HEK293 (cell line): Measurements from ENCODE around the gene ZNF175.

Experiments
- CTCF ChIA-PET: fragments of 350-600 bp; formaldehyde crosslinking; extraction: SDS; loops from one replicate; lab custom pipeline; 2021; ENCODE audit warnings: antibody characterized with exemption; lab: Yijun Ruan, JAX
- POLR2A ChIA-PET: fragments of 300-600 bp; formaldehyde crosslinking; extraction: SDS; loops from one replicate; lab custom pipeline; 2020; ENCODE audit warnings: antibody characterized with exemption, inconsistent platforms; lab: Yijun Ruan, JAX
- H3K27ac ChIP-seq: fragments of 200-500 bp; sonication (Bioruptor generic); 2 replicates; pipeline ENCODE4 v1.5.1; 2014; ENCODE audit warnings: low read depth, low read length, control low read depth, inconsistent platforms; ENCODE audit errors: extremely low read depth
- H3K36me3 ChIP-seq, 2 experiments: fragments of 200-500 bp in 1 of 2; sonication (Bioruptor generic) in 1 of 2; 1 replicate in 1 of 2; 2 replicates in 1 of 2; pipeline ENCODE4 v1.5.1; 2014 to 2017; ENCODE audit warnings: inconsistent platforms in 2 of 2, low read length in 2 of 2; ENCODE audit not compliant: control insufficient read depth in 2 of 2, insufficient read depth in 1 of 2
- H3K4me1 ChIP-seq: fragments of 200-500 bp; sonication (Bioruptor generic); 2 replicates; pipeline ENCODE4 v1.5.1; 2014; ENCODE audit warnings: mild to moderate bottlenecking, low read length, inconsistent platforms; ENCODE audit not compliant: control insufficient read depth, insufficient read depth
- H3K4me3 ChIP-seq: 2 replicates; pipeline ENCODE4 v1.5.1; 2011; ENCODE audit warnings: low read depth, mild to moderate bottlenecking, control low read depth, low read length, moderate library complexity
- H3K9me3 ChIP-seq: fragments of 200-500 bp; sonication (Bioruptor generic); 2 replicates; pipeline ENCODE4 v1.5.1; 2014; ENCODE audit warnings: low read depth, low read length, inconsistent platforms; ENCODE audit not compliant: control insufficient read depth, insufficient read depth
- EGR2 ChIP-seq: fragments of 450-650 bp; formaldehyde crosslinking; IDR thresholded peaks from 2 replicates; pipeline ENCODE4 v1.5.1; 2016; ENCODE audit warnings: low read depth, missing biosample characterization, missing genetic modification characterization
- HOXC10 ChIP-seq: sonication (generic); formaldehyde crosslinking; IDR thresholded peaks from 2 replicates; pipeline ENCODE4 v1.8.1; 2023; ENCODE audit warnings: mild to moderate bottlenecking, missing genetic modification reagents
- SCRT2 ChIP-seq: fragments of 450-650 bp; formaldehyde crosslinking; IDR thresholded peaks from 2 replicates; pipeline ENCODE4 v1.5.1; 2016; ENCODE audit warnings: missing biosample characterization, missing genetic modification characterization
- ZEB2 ChIP-seq: fragments of 450-650 bp; formaldehyde crosslinking; IDR thresholded peaks from 2 replicates; pipeline ENCODE4 v1.5.1; 2016; ENCODE audit warnings: missing biosample characterization, missing genetic modification characterization
- ZNF510 ChIP-seq: fragments of 450-650 bp; formaldehyde crosslinking; IDR thresholded peaks from 2 replicates; pipeline ENCODE4 v1.5.1; 2018; ENCODE audit warnings: mild to moderate bottlenecking, missing genetic modification characterization, missing biosample characterization; ENCODE audit not compliant: insufficient replicate concordance
- ZNF549 ChIP-seq: fragments of 450-650 bp; IDR thresholded peaks from 2 replicates; pipeline ENCODE4 v1.5.1; 2018; ENCODE audit warnings: missing biosample characterization, missing genetic modification characterization, mild to moderate bottlenecking, inconsistent platforms, moderate library complexity
- ZNF585B ChIP-seq: fragments of 450-650 bp; formaldehyde crosslinking; IDR thresholded peaks from 2 replicates; pipeline ENCODE4 v1.5.1; 2016; ENCODE audit warnings: missing biosample characterization, missing genetic modification characterization
- ZNF610 ChIP-seq: fragments of 450-650 bp; formaldehyde crosslinking; IDR thresholded peaks from 2 replicates; pipeline ENCODE4 v1.5.1; 2016; ENCODE audit warnings: missing biosample characterization, missing genetic modification characterization, borderline replicate concordance
- ZNF654 ChIP-seq: fragments of 450-650 bp; formaldehyde crosslinking; IDR thresholded peaks from 2 replicates; pipeline ENCODE4 v1.5.1; 2016; ENCODE audit warnings: low read depth, missing biosample characterization, missing genetic modification characterization
- ZNF670 ChIP-seq: fragments of 450-650 bp; formaldehyde crosslinking; IDR thresholded peaks from 2 replicates; pipeline ENCODE4 v1.5.1; 2016; ENCODE audit warnings: missing biosample characterization, missing genetic modification characterization, low read depth
- TF ChIP-seq, protein P1 (sequence below): fragments of 450-650 bp; formaldehyde crosslinking; IDR thresholded peaks from 2 replicates; pipeline ENCODE4 v1.5.1; 2016; ENCODE audit warnings: missing biosample characterization, missing genetic modification characterization
- TF ChIP-seq, protein P2 (sequence below): fragments of 450-650 bp; formaldehyde crosslinking; IDR thresholded peaks from 2 replicates; pipeline ENCODE4 v1.5.1; 2016; ENCODE audit warnings: missing biosample characterization, missing genetic modification characterization
- TF ChIP-seq, protein P3 (sequence below): fragments of 450-650 bp; formaldehyde crosslinking; IDR thresholded peaks from 2 replicates; pipeline ENCODE4 v1.5.1; 2016; ENCODE audit warnings: missing biosample characterization, missing genetic modification characterization
- TF ChIP-seq, protein P4 (sequence below): fragments of 450-650 bp; formaldehyde crosslinking; IDR thresholded peaks from 2 replicates; pipeline ENCODE4 v1.5.1; 2017; ENCODE audit warnings: missing biosample characterization, missing genetic modification characterization
- TF ChIP-seq, protein P5 (sequence below): fragments of 450-650 bp; formaldehyde crosslinking; IDR thresholded peaks from 2 replicates; pipeline ENCODE4 v1.5.1; 2016; ENCODE audit warnings: missing biosample characterization, missing genetic modification characterization, low read depth

Gene ZNF175

DNA sequence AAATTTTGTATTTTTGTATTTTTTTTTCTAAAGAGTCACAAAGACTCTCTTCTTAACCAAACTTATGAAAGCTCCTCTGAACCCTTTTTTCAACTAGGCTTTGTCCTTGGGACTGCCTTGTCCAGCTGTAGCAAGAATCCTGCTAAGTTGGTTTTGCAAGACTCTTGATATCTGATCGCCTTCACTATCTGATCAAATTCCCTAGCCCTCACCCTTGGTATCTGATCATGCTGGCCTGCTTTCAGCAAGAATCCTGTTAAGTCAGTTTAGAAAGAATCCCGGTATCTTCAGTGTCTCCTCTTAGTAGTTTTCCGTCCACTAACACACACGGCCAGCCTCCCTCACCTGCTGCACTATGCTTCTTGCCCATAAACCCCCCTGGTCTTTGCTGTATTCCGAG lies 61.0 kb downstream of the ZNF175 start (continued):
- TF ChIP-seq, protein P1, sequence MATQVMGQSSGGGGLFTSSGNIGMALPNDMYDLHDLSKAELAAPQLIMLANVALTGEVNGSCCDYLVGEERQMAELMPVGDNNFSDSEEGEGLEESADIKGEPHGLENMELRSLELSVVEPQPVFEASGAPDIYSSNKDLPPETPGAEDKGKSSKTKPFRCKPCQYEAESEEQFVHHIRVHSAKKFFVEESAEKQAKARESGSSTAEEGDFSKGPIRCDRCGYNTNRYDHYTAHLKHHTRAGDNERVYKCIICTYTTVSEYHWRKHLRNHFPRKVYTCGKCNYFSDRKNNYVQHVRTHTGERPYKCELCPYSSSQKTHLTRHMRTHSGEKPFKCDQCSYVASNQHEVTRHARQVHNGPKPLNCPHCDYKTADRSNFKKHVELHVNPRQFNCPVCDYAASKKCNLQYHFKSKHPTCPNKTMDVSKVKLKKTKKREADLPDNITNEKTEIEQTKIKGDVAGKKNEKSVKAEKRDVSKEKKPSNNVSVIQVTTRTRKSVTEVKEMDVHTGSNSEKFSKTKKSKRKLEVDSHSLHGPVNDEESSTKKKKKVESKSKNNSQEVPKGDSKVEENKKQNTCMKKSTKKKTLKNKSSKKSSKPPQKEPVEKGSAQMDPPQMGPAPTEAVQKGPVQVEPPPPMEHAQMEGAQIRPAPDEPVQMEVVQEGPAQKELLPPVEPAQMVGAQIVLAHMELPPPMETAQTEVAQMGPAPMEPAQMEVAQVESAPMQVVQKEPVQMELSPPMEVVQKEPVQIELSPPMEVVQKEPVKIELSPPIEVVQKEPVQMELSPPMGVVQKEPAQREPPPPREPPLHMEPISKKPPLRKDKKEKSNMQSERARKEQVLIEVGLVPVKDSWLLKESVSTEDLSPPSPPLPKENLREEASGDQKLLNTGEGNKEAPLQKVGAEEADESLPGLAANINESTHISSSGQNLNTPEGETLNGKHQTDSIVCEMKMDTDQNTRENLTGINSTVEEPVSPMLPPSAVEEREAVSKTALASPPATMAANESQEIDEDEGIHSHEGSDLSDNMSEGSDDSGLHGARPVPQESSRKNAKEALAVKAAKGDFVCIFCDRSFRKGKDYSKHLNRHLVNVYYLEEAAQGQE: no peak
- no peak for TF ChIP-seq ZNF654 (tag by site-specific recombination)

DNA sequence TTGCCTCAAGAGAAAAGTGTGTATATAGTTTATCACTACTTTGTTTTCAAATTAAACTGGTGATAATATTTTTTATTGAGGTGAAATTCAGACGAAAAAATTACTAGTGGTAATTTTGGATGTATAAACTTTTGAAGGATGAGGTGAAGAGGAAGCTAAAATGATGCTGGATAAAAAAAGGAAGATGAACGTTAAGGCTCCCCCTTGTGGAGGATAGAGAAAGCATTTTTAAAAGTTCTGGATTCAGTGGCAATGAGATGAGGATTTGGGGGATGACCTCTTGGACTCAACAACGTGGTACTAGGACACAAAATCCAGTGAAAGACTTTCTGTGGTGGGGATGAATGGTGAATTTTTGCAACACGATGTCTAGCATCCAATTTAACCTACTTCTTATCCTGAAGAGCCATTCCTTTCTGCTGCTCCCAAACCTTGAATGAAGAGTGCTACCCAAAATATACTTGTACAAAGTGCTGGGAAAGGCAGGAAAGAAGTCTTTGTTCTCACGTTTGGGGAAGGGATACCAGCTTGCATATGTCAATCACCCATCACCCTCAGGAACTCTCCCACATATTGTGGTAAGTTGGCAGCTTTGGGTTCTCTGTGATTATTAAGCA lies 66.4 kb downstream of the ZNF175 start:
- H3K4me3 ChIP-seq: no peak overlapping the region
- no peaks in the 10 kb centered on the region for H3K4me1 ChIP-seq
- ChIA-PET POLR2A (interaction anchor here (0.5 kb wide), 1 partner anchor 32 kb away, joined by 3 read pairs; no protein-coding TSS in a partner anchor), CTCF (interaction anchor here (0.6 to 1.9 kb wide), 10 partner anchors 11 to 170 kb away, joined by 3 to 7 read pairs (median 4); no protein-coding TSS in a partner anchor)
- no peaks in the 10 kb centered on the region for H3K36me3 ChIP-seq
- H3K9me3 ChIP-seq: no peaks in the 10 kb centered on the region; the same call in 1 of the 2 replicates
- peak; percentile 99 for TF ChIP-seq ZNF510
- TF ChIP-seq, protein P2, sequence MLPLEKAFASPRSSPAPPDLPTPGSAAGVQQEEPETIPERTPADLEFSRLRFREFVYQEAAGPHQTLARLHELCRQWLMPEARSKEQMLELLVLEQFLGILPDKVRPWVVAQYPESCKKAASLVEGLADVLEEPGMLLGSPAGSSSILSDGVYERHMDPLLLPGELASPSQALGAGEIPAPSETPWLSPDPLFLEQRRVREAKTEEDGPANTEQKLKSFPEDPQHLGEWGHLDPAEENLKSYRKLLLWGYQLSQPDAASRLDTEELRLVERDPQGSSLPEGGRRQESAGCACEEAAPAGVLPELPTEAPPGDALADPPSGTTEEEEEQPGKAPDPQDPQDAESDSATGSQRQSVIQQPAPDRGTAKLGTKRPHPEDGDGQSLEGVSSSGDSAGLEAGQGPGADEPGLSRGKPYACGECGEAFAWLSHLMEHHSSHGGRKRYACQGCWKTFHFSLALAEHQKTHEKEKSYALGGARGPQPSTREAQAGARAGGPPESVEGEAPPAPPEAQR (tag by site-specific recombination): no peak
- no peak overlapping the region for H3K27ac ChIP-seq

DNA sequence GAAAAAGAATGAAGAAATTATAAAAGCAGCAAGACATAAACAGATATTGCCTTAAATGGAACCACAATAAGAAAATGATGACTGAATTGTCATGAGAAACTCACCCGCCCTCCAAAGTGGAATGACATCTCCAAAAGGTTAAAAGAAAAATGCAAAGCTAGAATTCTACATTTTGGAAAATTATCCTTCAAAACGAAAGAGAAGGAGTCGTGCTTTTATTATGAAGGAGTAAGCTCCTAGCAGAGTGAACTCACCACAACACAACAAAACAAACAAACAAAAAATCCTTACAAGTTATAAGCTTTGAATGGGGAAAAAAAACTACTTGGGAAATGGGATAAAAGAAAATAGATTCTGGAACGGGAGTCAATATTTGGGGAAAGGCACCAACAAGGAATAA lies 68.8 kb downstream of the ZNF175 start:
- ChIA-PET CTCF (interaction anchor here (0.5 to 1.4 kb wide), 6 partner anchors 20 to 840 kb away, joined by 3 to 4 read pairs (median 3); no protein-coding TSS in a partner anchor), POLR2A (interaction anchor here (1.3 kb wide), 1 partner anchor 17 kb away, joined by 3 read pairs; no protein-coding TSS in a partner anchor)
- no peaks in the 10 kb centered on the region; the same call in 1 of the 2 replicates for H3K9me3 ChIP-seq
- no peak overlapping the region for H3K4me3 ChIP-seq
- H3K4me1 ChIP-seq: no peaks in the 10 kb centered on the region
- H3K36me3 ChIP-seq: no peaks in the 10 kb centered on the region
- TF ChIP-seq SCRT2 (tag by site-specific recombination) (no peak), ZNF670 (no peak), ZNF610 (tag by site-specific recombination) (no peak), ZEB2 (no peak), ZNF510 (no peak), ZNF549 (tag by site-specific recombination) (no peak), HOXC10 (CRISPR knock-in tag) (no peak), EGR2 (tag by site-specific recombination) (no peak), ZNF585B (tag by site-specific recombination) (no peak)
- TF ChIP-seq, protein P2 (tag by site-specific recombination): no peak
- TF ChIP-seq, protein P3, sequence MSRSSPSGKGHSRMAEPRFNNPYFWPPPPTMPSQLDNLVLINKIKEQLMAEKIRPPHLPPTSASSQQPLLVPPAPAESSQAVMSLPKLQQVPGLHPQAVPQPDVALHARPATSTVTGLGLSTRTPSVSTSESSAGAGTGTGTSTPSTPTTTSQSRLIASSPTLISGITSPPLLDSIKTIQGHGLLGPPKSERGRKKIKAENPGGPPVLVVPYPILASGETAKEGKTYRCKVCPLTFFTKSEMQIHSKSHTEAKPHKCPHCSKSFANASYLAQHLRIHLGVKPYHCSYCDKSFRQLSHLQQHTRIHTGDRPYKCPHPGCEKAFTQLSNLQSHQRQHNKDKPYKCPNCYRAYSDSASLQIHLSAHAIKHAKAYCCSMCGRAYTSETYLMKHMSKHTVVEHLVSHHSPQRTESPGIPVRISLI (tag by site-specific recombination): no peak
- TF ChIP-seq, protein P4, sequence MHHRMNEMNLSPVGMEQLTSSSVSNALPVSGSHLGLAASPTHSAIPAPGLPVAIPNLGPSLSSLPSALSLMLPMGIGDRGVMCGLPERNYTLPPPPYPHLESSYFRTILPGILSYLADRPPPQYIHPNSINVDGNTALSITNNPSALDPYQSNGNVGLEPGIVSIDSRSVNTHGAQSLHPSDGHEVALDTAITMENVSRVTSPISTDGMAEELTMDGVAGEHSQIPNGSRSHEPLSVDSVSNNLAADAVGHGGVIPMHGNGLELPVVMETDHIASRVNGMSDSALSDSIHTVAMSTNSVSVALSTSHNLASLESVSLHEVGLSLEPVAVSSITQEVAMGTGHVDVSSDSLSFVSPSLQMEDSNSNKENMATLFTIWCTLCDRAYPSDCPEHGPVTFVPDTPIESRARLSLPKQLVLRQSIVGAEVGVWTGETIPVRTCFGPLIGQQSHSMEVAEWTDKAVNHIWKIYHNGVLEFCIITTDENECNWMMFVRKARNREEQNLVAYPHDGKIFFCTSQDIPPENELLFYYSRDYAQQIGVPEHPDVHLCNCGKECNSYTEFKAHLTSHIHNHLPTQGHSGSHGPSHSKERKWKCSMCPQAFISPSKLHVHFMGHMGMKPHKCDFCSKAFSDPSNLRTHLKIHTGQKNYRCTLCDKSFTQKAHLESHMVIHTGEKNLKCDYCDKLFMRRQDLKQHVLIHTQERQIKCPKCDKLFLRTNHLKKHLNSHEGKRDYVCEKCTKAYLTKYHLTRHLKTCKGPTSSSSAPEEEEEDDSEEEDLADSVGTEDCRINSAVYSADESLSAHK: no peak
- TF ChIP-seq, protein P5, sequence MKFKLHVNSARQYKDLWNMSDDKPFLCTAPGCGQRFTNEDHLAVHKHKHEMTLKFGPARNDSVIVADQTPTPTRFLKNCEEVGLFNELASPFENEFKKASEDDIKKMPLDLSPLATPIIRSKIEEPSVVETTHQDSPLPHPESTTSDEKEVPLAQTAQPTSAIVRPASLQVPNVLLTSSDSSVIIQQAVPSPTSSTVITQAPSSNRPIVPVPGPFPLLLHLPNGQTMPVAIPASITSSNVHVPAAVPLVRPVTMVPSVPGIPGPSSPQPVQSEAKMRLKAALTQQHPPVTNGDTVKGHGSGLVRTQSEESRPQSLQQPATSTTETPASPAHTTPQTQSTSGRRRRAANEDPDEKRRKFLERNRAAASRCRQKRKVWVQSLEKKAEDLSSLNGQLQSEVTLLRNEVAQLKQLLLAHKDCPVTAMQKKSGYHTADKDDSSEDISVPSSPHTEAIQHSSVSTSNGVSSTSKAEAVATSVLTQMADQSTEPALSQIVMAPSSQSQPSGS (tag by site-specific recombination): no peak
- H3K27ac ChIP-seq: no peak overlapping the region
